Heart left ventricle (tissue), 16 donors: Measurements from ENCODE around the gene MYH15. TPM values are rescaled to one million over a fixed set of nuclear protein-coding genes. Genes with fewer than 3 reads are reported as not detected.

Source experiments
- ATAC-seq, 4 donors: fragments of 200-7000 bp; cut with Tn5 transposase; one replicate each; pipeline ENCODE4 v1.9.1; 2020 to 2022; ENCODE audit warnings: moderate library complexity in 4 of 4, mild to moderate bottlenecking in 3 of 4, moderate number of reproducible peaks in 1 of 4
- DNase-seq, 5 donors: peaks; one replicate each; pipeline ENCODE4 v3.0.0-alpha.2; 2020
- H3K27ac ChIP-seq, 12 donors: fragments of 200-600 bp; sonication (generic) in 4 of 12; one replicate each; pipeline versions ENCODE4 v1.5.0 to v1.8.0; 2016 to 2022; ENCODE audit warnings: mild to moderate bottlenecking in 2 of 12
- H3K27me3 ChIP-seq, 9 donors: fragments of 200-600 bp; sonication (generic) in 2 of 9; one replicate each; pipeline versions ENCODE4 v1.5.1 to v1.8.0; 2016 to 2022; ENCODE audit warnings: mild to moderate bottlenecking in 3 of 9
- H3K36me3 ChIP-seq, 9 donors: fragments of 200-600 bp; sonication (generic) in 2 of 9; one replicate each; pipeline versions ENCODE4 v1.5.0 to v1.8.0; 2018 to 2022; ENCODE audit warnings: mild to moderate bottlenecking in 2 of 9
- H3K4me1 ChIP-seq, 12 donors: fragments of 200-600 bp; sonication (generic) in 4 of 12; one replicate each; pipeline versions ENCODE4 v1.5.0 to v1.8.0; 2016 to 2022; ENCODE audit warnings: mild to moderate bottlenecking in 3 of 12
- H3K4me3 ChIP-seq, 12 donors: fragments of 200-600 bp; sonication (generic) in 4 of 12; one replicate each; pipeline versions ENCODE4 v1.5.0 to v1.8.0; 2017 to 2022; ENCODE audit warnings: mild to moderate bottlenecking in 9 of 12, moderate library complexity in 4 of 12
- H3K9me3 ChIP-seq, 12 donors: fragments of 200-600 bp; sonication (generic) in 4 of 12; one replicate each; pipeline versions ENCODE4 v1.5.0 to v1.8.0; 2016 to 2022; ENCODE audit warnings: mild to moderate bottlenecking in 1 of 12
- POLR2A ChIP-seq, 2 donors: fragments of 450-650 bp; IDR thresholded peaks; one replicate each; pipeline ENCODE4 v1.6.1; 2017; ENCODE audit warnings: antibody characterized with exemption in 2 of 2, mild to moderate bottlenecking in 2 of 2, moderate library complexity in 2 of 2
- WGBS, 4 donors: extraction: QIAGEN DNeasy Blood & Tissue Kit in 2 of 4; methylation state at CpG; one replicate each; pipeline versions ENCODE4 v1.1.5 to v1.1.7; 2013 to 2018; 5-methylcytosine and 5-hydroxymethylcytosine counted together
- intact Hi-C, 10 donors: fragments of 100-400 bp; cut with DNase I; formaldehyde crosslinking; loops; one replicate each; pipeline versions ENCODE4 v1.11.1 to v1.14.2; 2022
- polyA plus RNA-seq, 2 donors: library from polyadenylated mRNA; stranded (reverse); fragments of 200-250 nt; gene quantifications; one replicate each; pipeline ENCODE4 v1.2.3, GENCODE V29; 2013
- total RNA-seq, 9 donors: library from RNA; depleted of rRNA in 2 of 9; stranded (reverse); fragments of >200 nt in 2 of 9; fragmentation: NEBNext Ultra II Directional in 3 of 9; extraction: Animal tissue kit (Norgen Biotek cat#: 25700) in 3 of 9; gene quantifications; one replicate each; pipeline versions ENCODE4 v1.1.0 to v1.2.4, GENCODE V29; 2016 to 2023
- TF ChIP-seq, protein P1 (sequence below), 12 donors: fragments of 200-600 bp; sonication (generic) in 4 of 12; IDR thresholded peaks; one replicate each; pipeline versions ENCODE4 v1.5.0 to v1.8.0; 2018 to 2022; ENCODE audit warnings: antibody characterized with exemption in 12 of 12, mild to moderate bottlenecking in 5 of 12
- donor health status: ischemic (EF 13 %, LVEDD 7.1; RV severe dilation, severe dysfunction).
- donor health status: healthy with polysubstance abuse.
- donor health status: DM: no; HTN: yes; CAD: no.
- donor health status: DM: no; HTN: no; CAD: no.
- donor health status: ischemic (EF 25% LVEDD 6.9; RV normal size, moderate dysfunction).
- donor health status: ischemic (EF 25% LVEDD 5.7; RV mildly dilated, moderate dysfunction).
- donor health status: healthy.
- donor health status: DM: yes; HTN: yes; CAD: no.
- donor health status: ischemic (EF 35%, LVEDD 5.7; RV mildly dilated, moderate dysfunction).
- donor health status: nonischemic (EF 11% LVEDD 7.7; RV severe dilation, severe dysfunction).
- donor health status: DM: yes; HTN: yes; CAD: no.
- donor health status: PGD.
- donor health status: ischemic (EF 29% LVEDD 5.4; RV normal size, mild dysfunction).
- donor health status: nonischemic (EF 23%, LVEDD 6.1; RV moderate dilation, normal function).

MYH15 gene
- total and polyA plus RNA-seq, 11 donors = 0.08 to 1.2 (median 0.27) TPM

- intact Hi-C loops = no loop called here
- Histone ChIP-seq H3K4me1 (peaks cover 0 to 1% (median 0%) of the 10 kb centered on the region in 12 donors), H3K4me3 (no peak overlapping the region), H3K36me3 (no peaks in the 10 kb centered on the region), H3K27me3 (no peaks in the 10 kb centered on the region), H3K27ac (no peak overlapping the region), H3K9me3 (no peaks in the 10 kb centered on the region)
- ATAC-seq = no peak
- TF ChIP-seq, protein P1, sequence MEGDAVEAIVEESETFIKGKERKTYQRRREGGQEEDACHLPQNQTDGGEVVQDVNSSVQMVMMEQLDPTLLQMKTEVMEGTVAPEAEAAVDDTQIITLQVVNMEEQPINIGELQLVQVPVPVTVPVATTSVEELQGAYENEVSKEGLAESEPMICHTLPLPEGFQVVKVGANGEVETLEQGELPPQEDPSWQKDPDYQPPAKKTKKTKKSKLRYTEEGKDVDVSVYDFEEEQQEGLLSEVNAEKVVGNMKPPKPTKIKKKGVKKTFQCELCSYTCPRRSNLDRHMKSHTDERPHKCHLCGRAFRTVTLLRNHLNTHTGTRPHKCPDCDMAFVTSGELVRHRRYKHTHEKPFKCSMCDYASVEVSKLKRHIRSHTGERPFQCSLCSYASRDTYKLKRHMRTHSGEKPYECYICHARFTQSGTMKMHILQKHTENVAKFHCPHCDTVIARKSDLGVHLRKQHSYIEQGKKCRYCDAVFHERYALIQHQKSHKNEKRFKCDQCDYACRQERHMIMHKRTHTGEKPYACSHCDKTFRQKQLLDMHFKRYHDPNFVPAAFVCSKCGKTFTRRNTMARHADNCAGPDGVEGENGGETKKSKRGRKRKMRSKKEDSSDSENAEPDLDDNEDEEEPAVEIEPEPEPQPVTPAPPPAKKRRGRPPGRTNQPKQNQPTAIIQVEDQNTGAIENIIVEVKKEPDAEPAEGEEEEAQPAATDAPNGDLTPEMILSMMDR (IDR thresholded peaks at IDR 0.05) = no peak
- TF ChIP-seq POLR2A (IDR thresholded peaks at IDR 0.05) = no peak
- WGBS, 4 donors = 43 to 61% (median 54%) methylated on average over 1 of the region's 1 CpG
- no peak for DNase-seq
Observed at GRCh38 chr3:108518895-108519294, 8.5 kb upstream of the MYH15 start.

- DNase-seq = no peak
- ATAC-seq = no peak
- TF ChIP-seq, protein P1 (IDR thresholded peaks at IDR 0.05) = no peak
- no peak for TF ChIP-seq POLR2A (IDR thresholded peaks at IDR 0.05)
- Histone ChIP-seq H3K27ac (no peak overlapping the region), H3K4me1 (no peaks in the 10 kb centered on the region), H3K9me3 (no peaks in the 10 kb centered on the region), H3K36me3 (no peaks in the 10 kb centered on the region), H3K27me3 (no peaks in the 10 kb centered on the region), H3K4me3 (no peak overlapping the region)
- 88 to 97% (median 92%) methylated on average over 2 of the region's 2 CpGs for WGBS, 4 donors
- intact Hi-C loops = no loop called here
Observed at GRCh38 chr3:108516881-108517280, 6.5 kb upstream of the MYH15 start.

- DNase-seq = no peak
- intact Hi-C loops = no loop called here
- 54 to 68% (median 58%) methylated on average over 3 of the region's 3 CpGs for WGBS, 4 donors
Observed at GRCh38 chr3:108513961-108514360, 3.6 kb upstream of the MYH15 start.

GRCh38 chr3:108512671-108513070 is 2.3 kb upstream of the MYH15 start:
- Histone ChIP-seq H3K27ac (no peak overlapping the region), H3K36me3 (no peaks in the 10 kb centered on the region), H3K27me3 (no peaks in the 10 kb centered on the region), H3K4me3 (no peak overlapping the region), H3K4me1 (peaks cover 0 to 9% (median 0%) of the 10 kb centered on the region in 12 donors), H3K9me3 (no peaks in the 10 kb centered on the region)
- intact Hi-C loops = no loop called here
- ATAC-seq = no peak
- 58 to 74% (median 67%) methylated on average over 2 of the region's 2 CpGs for WGBS, 4 donors
- no peak for DNase-seq
- TF ChIP-seq POLR2A (IDR thresholded peaks at IDR 0.05) = no peak

More at GRCh38 chr3:108513961-108514360, 3.6 kb upstream of the MYH15 start:
- ATAC-seq = no peak
- Histone ChIP-seq H3K36me3 (no peaks in the 10 kb centered on the region), H3K4me3 (no peak overlapping the region), H3K27ac (no peak overlapping the region), H3K4me1 (peaks cover 0 to 9% (median 0%) of the 10 kb centered on the region in 12 donors), H3K9me3 (no peaks in the 10 kb centered on the region), H3K27me3 (no peaks in the 10 kb centered on the region)
- TF ChIP-seq, protein P1 (IDR thresholded peaks at IDR 0.05) = no peak
- no peak for TF ChIP-seq POLR2A (IDR thresholded peaks at IDR 0.05)

GRCh38 chr3:108511490-108511889 is 1.1 kb upstream of the MYH15 start:
- Histone ChIP-seq H3K36me3 (no peaks in the 10 kb centered on the region), H3K4me1 (peaks cover 0 to 9% (median 0%) of the 10 kb centered on the region in 12 donors), H3K9me3 (no peaks in the 10 kb centered on the region), H3K27ac (no peak overlapping the region), H3K27me3 (no peaks in the 10 kb centered on the region), H3K4me3 (no peak overlapping the region)
- ATAC-seq = no peak
- TF ChIP-seq, protein P1 (IDR thresholded peaks at IDR 0.05) = no peak
- TF ChIP-seq POLR2A (IDR thresholded peaks at IDR 0.05) = no peak
- no peak for DNase-seq
- intact Hi-C loops = no loop called here
